ENCODE data around the gene LRRFIP1.
"Not testable (repeated sequence)": the region's sequence is repeated elsewhere in the genome, so short reads cannot be mapped to it uniquely, and the experiment has no call there.

LRRFIP1 gene

DNA sequence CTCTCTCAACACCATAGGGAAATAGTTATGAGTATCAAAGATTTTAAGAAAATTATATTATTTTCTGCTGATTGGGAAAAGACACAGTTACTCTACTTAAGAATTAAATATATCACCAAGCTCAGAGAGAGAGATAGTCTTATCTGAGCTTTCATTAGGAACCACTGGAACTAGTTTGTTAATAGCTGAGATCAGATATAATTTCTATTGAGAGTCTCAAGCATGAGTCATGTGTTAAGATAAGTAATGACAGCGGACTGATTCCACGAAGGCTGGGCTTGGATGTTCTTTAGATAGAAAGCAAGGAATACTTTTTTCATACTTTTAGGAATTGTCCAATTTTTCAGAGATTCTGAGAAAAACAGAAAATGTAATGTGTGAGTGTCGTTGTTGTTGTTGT is 126.8 kb downstream of the LRRFIP1 start:
- DNase-seq = peak; percentile 15

GRCh38 chr2:237754626-237755248 is 127.3 kb downstream of the LRRFIP1 start:
- DNase-seq = no peak

- no peak for DNase-seq
These were observed 130.2 kb downstream of the LRRFIP1 start for GRCh38 chr2:237757616-237758015.

DNA sequence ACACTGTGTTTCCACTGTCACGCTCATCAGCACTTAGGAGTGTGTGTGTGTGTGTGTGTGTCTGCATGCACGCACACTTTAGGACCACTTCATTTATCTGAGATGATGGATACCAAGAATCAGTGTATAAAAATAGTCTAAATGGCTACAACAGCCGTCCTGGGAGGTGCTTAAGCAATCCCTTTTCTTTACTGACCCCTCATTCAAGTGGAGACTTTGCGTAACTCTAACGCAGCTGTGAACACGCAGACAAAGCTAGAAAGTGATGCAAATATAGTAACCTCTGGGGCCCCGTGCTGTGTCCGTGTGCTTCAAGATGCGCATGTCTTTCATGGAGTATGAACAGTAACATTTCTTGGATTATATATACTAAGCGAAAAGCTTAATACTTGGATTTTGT is 130.8 kb downstream of the LRRFIP1 start:
- no peak for DNase-seq

GRCh38 chr2:237759176-237759575 is 131.8 kb downstream of the LRRFIP1 start:
- DNase-seq = no peak

GRCh38 chr2:237760506-237761502 is 133.4 kb downstream of the LRRFIP1 start:
- DNase-seq = no peak

DNA sequence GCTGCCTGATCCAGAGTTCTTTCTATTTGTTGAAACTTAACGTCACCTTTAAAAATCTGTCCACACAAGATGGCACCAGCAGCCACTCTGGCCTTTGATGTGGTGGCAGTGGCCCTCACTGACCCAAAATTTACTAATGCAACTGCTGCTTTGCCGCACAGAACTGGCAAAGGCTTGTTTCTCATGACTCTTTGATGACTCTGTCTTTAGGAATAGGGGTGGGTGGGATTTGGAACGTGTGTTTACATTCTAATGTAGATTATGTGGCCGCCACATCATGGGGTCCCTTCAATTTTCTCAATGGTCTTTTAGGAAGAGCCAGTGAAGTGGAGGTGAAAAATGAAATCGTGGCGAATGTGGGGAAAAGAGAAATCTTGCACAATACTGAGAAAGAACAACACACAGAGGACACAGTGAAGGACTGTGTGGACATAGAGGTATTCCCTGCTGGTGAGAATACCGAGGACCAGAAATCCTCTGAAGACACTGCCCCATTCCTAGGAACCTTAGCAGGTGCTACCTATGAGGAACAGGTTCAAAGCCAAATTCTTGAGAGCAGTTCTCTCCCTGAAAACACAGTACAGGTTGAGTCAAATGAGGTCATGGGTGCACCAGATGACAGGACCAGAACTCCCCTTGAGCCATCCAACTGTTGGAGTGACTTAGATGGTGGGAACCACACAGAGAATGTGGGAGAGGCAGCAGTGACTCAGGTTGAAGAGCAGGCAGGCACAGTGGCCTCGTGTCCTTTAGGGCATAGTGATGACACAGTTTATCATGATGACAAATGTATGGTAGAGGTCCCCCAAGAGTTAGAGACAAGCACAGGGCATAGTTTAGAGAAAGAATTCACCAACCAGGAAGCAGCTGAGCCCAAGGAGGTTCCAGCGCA is 135.2 kb downstream of the LRRFIP1 start:
- DNase-seq = not testable (repeated sequence)

GRCh38 chr2:237763812-237764211 is 136.4 kb downstream of the LRRFIP1 start:
- no peak for DNase-seq

DNA sequence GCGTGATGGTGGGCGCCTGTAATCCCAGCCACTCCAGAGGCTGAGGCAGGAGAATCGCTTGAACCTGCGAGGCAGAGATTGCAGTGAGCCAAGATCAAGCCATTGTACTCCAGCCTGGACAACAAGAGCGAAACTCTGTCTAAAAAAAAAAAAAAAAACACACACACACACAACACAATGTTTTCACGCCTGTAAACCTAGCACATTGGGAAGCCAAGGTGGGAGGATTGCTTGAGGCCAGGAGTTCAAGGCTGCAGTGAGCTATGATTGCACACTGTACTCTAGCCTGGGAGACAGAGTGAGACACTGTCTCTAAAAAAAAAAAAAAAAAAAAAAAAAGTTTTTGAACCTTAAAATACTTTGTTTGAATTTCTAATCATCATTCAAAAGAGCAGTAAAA is 137.7 kb downstream of the LRRFIP1 start:
- DNase-seq = not testable (repeated sequence)

GRCh38 chr2:237765875-237766274 is 138.5 kb downstream of the LRRFIP1 start:
- no peak for DNase-seq

DNA sequence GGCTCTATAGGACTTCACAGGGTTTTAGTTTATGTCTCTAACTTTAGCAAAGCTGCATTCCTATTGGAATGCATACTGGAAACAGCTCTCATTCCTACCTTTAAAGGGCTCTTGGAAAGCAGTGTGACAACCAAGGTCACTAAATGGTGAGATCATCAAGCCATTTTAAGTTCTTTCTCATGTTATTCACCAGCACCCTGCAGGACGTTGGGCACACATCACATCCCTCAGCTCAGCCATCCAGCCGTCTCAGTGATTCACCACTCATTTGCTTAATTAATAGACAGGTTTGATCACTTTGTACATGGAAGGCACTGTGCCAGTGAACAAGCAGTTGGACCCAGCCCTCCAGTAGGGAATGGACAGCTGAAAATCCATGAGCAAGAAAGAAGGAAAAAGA is 139.0 kb downstream of the LRRFIP1 start:
- DNase-seq = no peak

GRCh38 chr2:237772513-237772912 is 145.1 kb downstream of the LRRFIP1 start:
- no peak for DNase-seq

DNA sequence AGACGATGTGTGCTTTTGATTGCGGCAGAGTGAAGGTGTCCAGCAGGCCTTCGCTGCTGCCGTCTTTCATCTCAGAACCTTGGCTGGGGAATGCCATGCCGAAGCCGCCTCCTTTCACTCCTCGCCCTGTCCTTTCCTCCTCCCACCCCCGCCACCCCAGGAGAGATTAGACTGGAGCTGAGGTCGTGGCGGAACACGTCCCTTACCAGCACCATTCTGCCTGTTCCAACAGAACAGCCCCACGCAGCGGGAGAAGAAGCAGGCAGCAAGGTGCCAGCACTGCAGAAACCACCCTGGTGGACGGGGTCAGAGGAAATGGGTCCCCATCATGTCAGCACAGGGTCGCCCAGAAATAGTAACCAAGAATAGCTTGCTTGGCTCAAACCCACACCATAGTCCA is 146.4 kb downstream of the LRRFIP1 start:
- no peak for DNase-seq

- no peak for DNase-seq
These were observed 147.6 kb downstream of the LRRFIP1 start for GRCh38 chr2:237774811-237775553.

- no peak for DNase-seq
These were observed 152.1 kb downstream of the LRRFIP1 start for GRCh38 chr2:237779521-237779920.

DNA sequence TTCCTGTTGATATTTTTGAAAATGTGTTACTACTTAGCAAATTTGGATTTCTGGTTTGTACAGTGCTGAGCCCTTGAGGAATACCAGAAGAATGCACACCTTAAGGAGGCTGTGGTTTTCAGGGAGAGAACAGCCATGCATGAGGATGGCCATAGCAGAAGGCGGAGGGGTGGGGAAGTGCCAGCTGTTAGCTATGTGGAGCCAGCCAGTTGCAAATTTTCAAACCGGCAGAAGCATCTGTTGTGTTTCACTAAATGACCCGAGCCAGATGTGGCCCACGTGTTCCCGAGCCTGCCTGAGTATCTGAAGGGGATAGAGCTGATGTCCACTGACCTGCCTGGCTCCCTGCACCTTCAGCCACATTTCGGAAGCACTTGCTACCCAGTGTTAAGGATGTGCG is 154.8 kb downstream of the LRRFIP1 start:
- DNase-seq = no peak

DNA sequence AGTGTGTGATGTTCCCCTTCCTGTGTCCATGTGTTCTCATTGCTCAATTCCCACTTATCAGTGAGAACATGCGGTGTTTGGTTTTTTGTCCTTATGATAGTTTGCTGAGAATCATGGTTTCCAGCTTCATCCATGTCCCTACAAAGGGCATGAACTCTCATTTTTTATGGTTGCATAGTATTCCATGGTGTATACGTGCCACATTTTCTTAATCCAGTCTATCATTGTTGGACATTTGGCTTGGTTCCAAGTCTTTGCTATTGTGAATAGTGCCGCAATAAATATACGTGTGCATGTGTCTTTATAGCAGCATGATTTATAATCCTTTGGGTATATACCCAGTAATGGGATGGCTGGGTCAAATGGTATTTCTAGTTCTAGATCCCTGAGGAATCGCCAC is 156.3 kb downstream of the LRRFIP1 start:
- not testable (repeated sequence) for DNase-seq

DNA sequence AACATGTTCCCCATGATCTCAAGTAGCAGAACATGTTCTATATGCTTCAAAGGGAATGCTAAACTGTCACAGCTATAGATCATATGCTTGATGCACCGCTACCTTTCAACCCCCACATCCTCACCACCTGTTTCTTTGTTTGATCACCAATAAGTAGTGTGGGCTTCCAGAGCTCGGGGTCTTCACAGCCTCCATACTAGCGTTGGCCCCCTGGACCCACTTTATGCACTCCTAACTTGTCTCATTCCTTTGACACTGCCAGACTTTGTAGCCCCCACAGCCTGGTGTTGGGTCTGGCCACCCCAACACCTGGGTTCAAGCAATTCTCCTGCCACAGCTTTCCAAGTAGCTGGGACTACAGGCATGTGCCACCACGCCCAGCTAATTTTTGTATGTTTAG is 159.5 kb downstream of the LRRFIP1 start:
- DNase-seq = no peak

GRCh38 chr2:237790353-237790752 is 163.0 kb downstream of the LRRFIP1 start:
- peak; percentile 7 for DNase-seq

- DNase-seq = peak; percentile 34
These were observed 164.8 kb downstream of the LRRFIP1 start for GRCh38 chr2:237791977-237792727.

DNA sequence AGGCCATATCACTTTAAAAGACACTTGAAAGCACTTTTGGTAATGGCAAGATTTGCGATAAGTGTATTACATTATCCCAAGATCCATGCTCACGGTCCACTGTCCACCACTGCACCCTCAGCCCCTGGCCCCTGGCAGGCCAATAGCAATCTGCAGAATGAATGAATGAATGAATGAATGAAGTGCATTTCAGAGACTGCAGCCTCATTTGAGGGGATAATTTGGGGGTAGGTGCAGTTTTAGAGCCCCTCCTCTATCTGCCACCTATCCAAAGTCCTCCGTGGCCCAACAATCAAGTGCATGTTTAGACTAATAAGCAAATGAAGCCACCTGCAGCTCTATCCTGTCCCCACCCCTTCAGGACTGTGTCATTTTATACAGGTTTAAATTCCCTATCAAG is 169.9 kb downstream of the LRRFIP1 start:
- DNase-seq = no peak
